Activated CD4-positive, alpha-beta T cell treated with anti-CD3 and anti-CD28 coated beads for 36 hours (primary cell): ENCODE measurements around the gene NMRK2. TPM values are rescaled to one million over a fixed set of nuclear protein-coding genes. Genes with fewer than 3 reads are reported as not detected.
"Not testable (repeated sequence)": the region's sequence is repeated elsewhere in the genome, so short reads cannot be mapped to it uniquely, and the experiment has no call there.

ENCODE experiments used
- ATAC-seq: fragments of 200-7000 bp; cut with Tn5 transposase; one replicate; pipeline ENCODE4 v1.10.0; 2021; ENCODE audit warnings: mild to moderate bottlenecking, moderate library complexity
- CTCF ChIA-PET: fragments of 350-600 bp; sonication (Branson Sonifier 250); formaldehyde crosslinking; loops from one replicate; lab custom pipeline; 2021; ENCODE audit warnings: antibody characterized with exemption; lab: Charles Lee
- POLR2A ChIA-PET: fragments of 350-600 bp; sonication (Branson Sonifier 250); formaldehyde crosslinking; loops from one replicate; lab custom pipeline; 2021; ENCODE audit warnings: antibody characterized with exemption, inconsistent platforms; lab: Charles Lee
- DNase-seq: peaks from one replicate; pipeline ENCODE4 v3.0.0-alpha.2; 2020
- H3K27ac Mint-ChIP-seq: one replicate; pipeline ENCODE4 v1.8.0; 2021; ENCODE audit warnings: mixed read lengths
- H3K27me3 Mint-ChIP-seq: one replicate; pipeline ENCODE4 v1.8.0; 2021; ENCODE audit warnings: mixed read lengths
- H3K36me3 Mint-ChIP-seq: one replicate; pipeline ENCODE4 v1.8.0; 2021; ENCODE audit warnings: low read depth, mixed read lengths
- H3K4me1 Mint-ChIP-seq: one replicate; pipeline ENCODE4 v1.8.0; 2021; ENCODE audit warnings: mixed read lengths
- H3K4me3 Mint-ChIP-seq: one replicate; pipeline ENCODE4 v1.8.0; 2021; ENCODE audit warnings: mild to moderate bottlenecking, moderate library complexity, mixed read lengths
- H3K9me3 Mint-ChIP-seq: one replicate; pipeline ENCODE4 v1.8.0; 2021; ENCODE audit warnings: low read depth, mixed read lengths
- intact Hi-C, 2 experiments: fragments of 100-400 bp; cut with DNase I in 1 of 2; cut with micrococcal nuclease in 1 of 2; formaldehyde crosslinking; loops; one replicate each; pipeline versions ENCODE4 v1.14.2 to v1.15.1; 2022 to 2024; cut with DNase I, micrococcal nuclease
- total RNA-seq, 2 experiments: library from RNA; stranded (reverse); gene quantifications; one replicate each; pipeline ENCODE4 v1.2.3, GENCODE V29; 2021

NMRK2 gene
- total RNA-seq, 2 experiments from 2014 or later = not detected

DNA sequence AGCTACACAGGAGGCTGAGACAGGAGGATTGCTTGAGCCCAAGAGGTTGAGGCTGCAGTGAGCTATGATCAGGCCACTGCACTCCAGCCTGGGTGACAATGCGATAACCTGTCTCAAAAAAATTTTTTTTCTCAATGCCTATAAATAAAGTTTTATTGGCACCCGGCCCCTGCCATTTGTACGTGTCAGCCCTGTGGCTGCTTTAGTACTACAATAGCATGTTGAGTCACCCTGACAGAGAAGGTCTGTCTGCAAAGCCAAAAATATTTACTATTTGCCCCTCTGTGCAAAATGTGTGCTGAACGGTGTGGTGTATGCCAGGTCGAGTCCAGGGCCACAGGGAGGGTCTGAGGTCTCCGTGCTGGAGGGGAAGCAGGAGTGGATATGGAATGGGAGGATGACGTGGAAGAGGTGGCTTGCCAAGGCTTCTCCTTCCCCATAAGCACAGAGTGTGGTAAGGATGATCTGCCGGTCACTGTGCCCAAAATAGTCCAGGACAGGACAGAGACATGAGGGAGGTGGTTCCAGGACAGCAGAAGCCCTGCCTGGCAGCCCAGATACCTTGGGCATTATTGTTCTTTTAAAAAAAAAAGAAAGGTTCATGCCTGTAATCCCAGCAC lies 10.0 kb downstream of the NMRK2 start:
- no peaks in the 10 kb centered on the region for H3K9me3 Mint-ChIP-seq
- H3K4me3 Mint-ChIP-seq = no peak overlapping the region
- ChIA-PET CTCF (interaction anchor here (0.6 kb wide), 1 partner anchor 260 kb away, joined by 3 read pairs; no protein-coding TSS in a partner anchor), POLR2A (no interaction called here)
- no peak for ATAC-seq
- no peaks in the 10 kb centered on the region for H3K27me3 Mint-ChIP-seq
- H3K36me3 Mint-ChIP-seq = no peaks in the 10 kb centered on the region
- H3K27ac Mint-ChIP-seq = no peak overlapping the region
- no peak for DNase-seq
- no peaks in the 10 kb centered on the region for H3K4me1 Mint-ChIP-seq
- intact Hi-C loops = no loop called here

DNA sequence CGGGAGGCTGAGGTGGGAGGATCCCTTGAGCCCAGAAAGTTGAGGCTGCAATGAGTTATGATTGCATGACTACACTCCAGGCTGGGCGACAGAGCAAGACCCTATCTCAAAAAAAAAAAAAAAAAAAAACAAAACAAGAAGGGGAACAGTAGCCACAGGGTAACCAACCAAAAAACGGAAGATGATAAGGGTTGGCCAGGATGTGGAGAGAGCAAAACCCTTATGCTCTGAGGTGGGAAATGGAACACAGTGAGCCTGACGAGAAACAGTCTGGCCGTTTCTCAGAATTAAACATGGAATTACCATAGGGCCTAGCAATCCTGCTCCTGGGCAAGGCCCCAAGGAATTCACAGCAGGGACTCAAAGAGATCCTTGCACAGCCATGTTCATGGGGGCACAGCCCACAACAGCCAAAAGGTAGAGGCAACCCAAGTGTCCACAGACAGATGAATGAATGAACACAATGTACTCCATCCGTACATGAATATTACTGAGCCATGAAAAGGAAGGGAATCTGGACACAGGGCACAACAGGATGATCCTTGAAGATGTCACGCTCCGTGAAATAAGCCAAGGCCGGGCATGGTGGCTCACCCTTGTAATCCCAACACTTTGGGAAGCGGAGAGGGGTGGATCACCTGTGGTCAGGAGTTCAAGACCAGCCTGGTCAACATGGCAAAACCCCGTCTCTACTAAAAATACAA lies 11.3 kb downstream of the NMRK2 start:
- Mint-ChIP-seq H3K4me1 (no peaks in the 10 kb centered on the region), H3K36me3 (no peaks in the 10 kb centered on the region), H3K9me3 (no peaks in the 10 kb centered on the region), H3K4me3 (no peak overlapping the region), H3K27me3 (no peaks in the 10 kb centered on the region), H3K27ac (no peak overlapping the region)
- ChIA-PET POLR2A (no interaction called here), CTCF (no interaction called here)
- no peak for ATAC-seq
- DNase-seq = no peak
- intact Hi-C loops = no loop called here

DNA sequence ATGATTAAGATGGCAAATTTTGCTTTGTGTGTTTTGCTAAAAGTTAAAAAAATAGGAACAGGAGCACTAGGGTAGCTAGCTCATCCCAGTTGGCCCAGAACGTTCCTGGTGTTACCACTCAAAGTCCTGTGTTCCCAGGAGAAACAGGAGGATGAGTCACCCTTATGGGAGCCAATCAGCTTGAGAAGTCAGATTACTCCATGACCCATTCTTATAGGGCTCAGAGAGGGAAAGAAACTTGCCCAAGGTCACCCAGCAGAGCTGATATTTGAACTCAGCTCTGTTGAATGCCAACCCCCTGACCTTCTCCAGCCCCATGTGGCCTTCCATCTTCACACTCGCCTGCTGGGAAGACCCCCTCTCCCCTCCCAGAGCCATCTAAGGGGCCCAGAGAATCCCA lies 13.0 kb downstream of the NMRK2 start:
- no peaks in the 10 kb centered on the region for H3K27me3 Mint-ChIP-seq
- H3K4me3 Mint-ChIP-seq = no peak overlapping the region
- CTCF ChIA-PET = no interaction called here
- H3K9me3 Mint-ChIP-seq = no peaks in the 10 kb centered on the region
- ATAC-seq = no peak
- intact Hi-C loops = no loop called here
- H3K27ac Mint-ChIP-seq = no peak overlapping the region
- POLR2A ChIA-PET = interaction anchor here (0.6 kb wide), 1 partner anchor 104 kb away, joined by 11 read pairs; no protein-coding TSS in a partner anchor
- H3K4me1 Mint-ChIP-seq = no peaks in the 10 kb centered on the region
- no peaks in the 10 kb centered on the region for H3K36me3 Mint-ChIP-seq
- DNase-seq = no peak

DNA sequence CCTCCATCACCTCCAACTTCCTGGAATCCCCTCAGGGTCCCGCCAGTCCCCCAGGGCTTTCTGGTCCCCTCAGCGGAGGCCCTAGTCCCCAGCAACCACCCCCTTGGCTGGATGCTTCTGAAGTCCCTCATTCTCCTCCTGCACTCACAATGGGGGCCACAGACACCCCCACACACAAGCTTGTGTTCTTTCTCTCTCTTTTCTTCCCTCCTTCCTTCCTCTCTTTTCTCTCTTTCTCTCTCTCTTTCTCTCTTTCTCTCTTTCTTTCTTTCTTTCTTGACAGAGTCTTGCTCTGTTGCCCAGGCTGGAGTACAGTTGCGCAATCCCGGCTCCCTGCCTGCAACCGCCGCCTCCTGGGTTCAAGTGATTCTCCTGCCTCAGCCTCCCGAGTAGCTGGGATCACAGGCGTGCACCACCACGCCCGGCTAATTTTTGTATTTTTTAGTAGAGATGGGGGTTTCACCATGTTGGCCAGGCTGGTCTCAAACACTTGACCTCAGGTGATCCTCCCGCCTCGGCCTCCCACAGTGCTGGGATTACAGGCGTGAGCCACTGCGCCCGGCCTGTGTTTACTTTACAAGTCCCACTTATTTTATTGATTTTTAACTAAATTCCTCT lies 14.6 kb downstream of the NMRK2 start:
- POLR2A ChIA-PET = interaction anchor here (0.6 kb wide), 1 partner anchor 28 kb away, joined by 5 read pairs; no protein-coding TSS in a partner anchor
- CTCF ChIA-PET = not testable (repeated sequence)

GRCh38 chr19:3949294-3949693 lies 16.4 kb downstream of the NMRK2 start:
- Mint-ChIP-seq H3K36me3 (no peaks in the 10 kb centered on the region), H3K9me3 (no peaks in the 10 kb centered on the region), H3K27me3 (no peaks in the 10 kb centered on the region), H3K4me3 (no peak overlapping the region), H3K27ac (no peak overlapping the region), H3K4me1 (peaks cover 3% of the 10 kb centered on the region)
- ChIA-PET CTCF (interaction anchor here (0.6 to 0.7 kb wide), 3 partner anchors 133 to 1940 kb away, joined by 3 read pairs; no protein-coding TSS in a partner anchor), POLR2A (no interaction called here)
- intact Hi-C loops = no loop called here
- no peak for ATAC-seq
- no peak for DNase-seq

More for the DNA sequence above, 14.6 kb downstream of the NMRK2 start:
- H3K4me3 Mint-ChIP-seq, H3K9me3 Mint-ChIP-seq, H3K27ac Mint-ChIP-seq, H3K4me1 Mint-ChIP-seq, ATAC-seq, intact Hi-C loops, DNase-seq, H3K36me3 Mint-ChIP-seq, H3K27me3 Mint-ChIP-seq: not testable (repeated sequence)

GRCh38 chr19:3949997-3950859 lies 17.4 kb downstream of the NMRK2 start:
- ChIA-PET POLR2A (no interaction called here), CTCF (no interaction called here)
- no peaks in the 10 kb centered on the region for H3K27me3 Mint-ChIP-seq
- no peak overlapping the region for H3K27ac Mint-ChIP-seq
- H3K36me3 Mint-ChIP-seq = no peaks in the 10 kb centered on the region
- H3K4me3 Mint-ChIP-seq = no peak overlapping the region
- ATAC-seq (no peak), DNase-seq (no peak)
- H3K4me1 Mint-ChIP-seq = peaks cover 3% of the 10 kb centered on the region
- intact Hi-C loops = no loop called here
- H3K9me3 Mint-ChIP-seq = no peaks in the 10 kb centered on the region

DNA sequence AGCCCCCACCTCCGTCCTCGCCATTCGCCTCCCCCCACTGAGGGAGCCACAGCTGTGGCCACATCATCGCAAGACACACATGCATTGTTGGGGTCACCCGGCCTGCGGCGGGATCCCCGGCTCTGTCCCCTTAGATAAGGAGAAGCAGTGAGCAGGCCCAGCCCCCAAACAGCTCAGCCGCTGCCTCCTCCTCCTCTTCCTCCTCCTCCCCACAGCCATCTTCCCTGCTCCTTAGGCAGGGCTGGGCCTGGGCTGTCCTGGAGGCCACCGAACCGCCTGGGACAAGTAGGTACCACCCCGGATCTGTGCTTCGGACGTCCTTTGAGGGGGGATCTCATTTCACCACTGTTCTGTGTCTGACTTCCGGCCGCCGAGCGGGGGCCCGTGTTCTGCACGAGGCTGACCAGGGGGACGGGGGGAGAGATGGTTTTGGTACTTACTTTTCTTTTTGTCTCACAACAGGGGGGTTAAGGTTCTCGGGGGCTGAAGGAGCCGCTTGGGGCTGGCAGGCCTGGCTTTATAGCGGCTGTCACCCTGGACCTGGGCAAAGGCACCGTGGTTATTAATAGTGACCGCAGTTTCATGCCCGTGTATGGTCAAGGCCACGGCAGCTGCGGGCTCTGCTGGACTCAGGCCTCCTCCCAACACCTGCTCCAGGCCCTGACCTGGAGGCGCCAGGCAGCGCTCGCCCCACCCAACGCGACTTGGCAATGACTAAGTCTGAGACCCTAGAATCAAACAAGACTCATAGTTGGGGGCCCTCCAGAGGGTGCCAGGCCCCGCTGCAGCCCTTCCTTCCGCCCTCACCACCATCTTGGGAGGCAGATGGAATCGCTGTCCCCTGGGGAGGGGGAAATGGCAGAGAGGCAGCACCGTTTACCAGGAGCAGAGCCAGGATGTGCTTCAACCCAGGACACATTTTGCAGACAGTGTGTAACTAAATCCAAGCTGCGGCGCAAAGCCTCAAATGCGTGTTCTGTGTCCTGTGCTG lies 18.3 kb downstream of the NMRK2 start:
- ChIA-PET CTCF (no interaction called here), POLR2A (no interaction called here)
- no peak for DNase-seq
- peaks cover 3% of the 10 kb centered on the region for H3K4me1 Mint-ChIP-seq
- no peaks in the 10 kb centered on the region for H3K27me3 Mint-ChIP-seq
- no peak overlapping the region for H3K27ac Mint-ChIP-seq
- peak; percentile 30 for ATAC-seq
- peak overlapping the region; percentile 9 for H3K4me3 Mint-ChIP-seq
- intact Hi-C loops = no loop called here
- no peaks in the 10 kb centered on the region for H3K36me3 Mint-ChIP-seq
- H3K9me3 Mint-ChIP-seq = no peaks in the 10 kb centered on the region

DNA sequence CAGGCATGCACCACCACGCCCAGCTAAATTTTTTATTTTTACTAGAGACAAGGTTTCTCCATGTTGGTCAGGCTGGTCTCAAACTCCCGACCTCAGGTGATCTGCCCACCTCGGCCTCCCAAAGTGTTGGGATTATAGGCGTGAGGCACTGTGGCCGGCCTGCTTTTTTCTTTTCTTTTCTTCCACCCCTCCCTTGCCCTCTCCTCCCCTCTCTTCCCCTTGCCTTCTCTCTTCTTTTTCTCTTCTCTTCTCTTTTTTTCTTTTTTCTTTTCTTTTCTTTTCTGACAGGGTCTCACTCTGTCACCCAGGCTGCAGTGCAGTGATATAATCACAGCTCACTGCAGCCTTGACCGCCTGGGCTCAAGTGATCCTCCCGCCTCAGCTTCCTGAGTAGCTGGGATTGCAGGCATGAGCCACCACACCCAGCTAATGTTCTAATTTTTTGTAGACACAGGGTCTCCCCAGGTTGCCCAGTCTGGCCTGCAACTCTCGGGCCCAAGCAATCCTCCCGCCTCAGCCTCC lies 19.9 kb downstream of the NMRK2 start:
- ATAC-seq, DNase-seq, H3K4me1 Mint-ChIP-seq, POLR2A ChIA-PET, H3K4me3 Mint-ChIP-seq, H3K27ac Mint-ChIP-seq, H3K36me3 Mint-ChIP-seq, H3K9me3 Mint-ChIP-seq, intact Hi-C loops, H3K27me3 Mint-ChIP-seq: not testable (repeated sequence)
- CTCF ChIA-PET = interaction anchor here (0.5 to 0.8 kb wide), 2 partner anchors 35 to 187 kb away, joined by 3 read pairs; no protein-coding TSS in a partner anchor

- no peak for DNase-seq
- Mint-ChIP-seq H3K27me3 (no peaks in the 10 kb centered on the region), H3K9me3 (no peaks in the 10 kb centered on the region), H3K36me3 (no peaks in the 10 kb centered on the region), H3K4me3 (no peak overlapping the region), H3K27ac (no peak overlapping the region), H3K4me1 (peaks cover 3% of the 10 kb centered on the region)
- ATAC-seq = no peak
- ChIA-PET POLR2A (no interaction called here), CTCF (interaction anchor here (1.1 kb wide), 1 partner anchor 31 kb away, joined by 3 read pairs; the partner anchor contains the start of gene EEF2)
- intact Hi-C loops = no loop called here
Measured at GRCh38 chr19:3954107-3954506, 21.2 kb downstream of the NMRK2 start.

- H3K4me3 Mint-ChIP-seq, DNase-seq, intact Hi-C loops, H3K36me3 Mint-ChIP-seq, H3K27me3 Mint-ChIP-seq, POLR2A ChIA-PET, H3K9me3 Mint-ChIP-seq, H3K27ac Mint-ChIP-seq, H3K4me1 Mint-ChIP-seq, ATAC-seq: not testable (repeated sequence)
- CTCF ChIA-PET = interaction anchor here (1.1 kb wide), 1 partner anchor 30 kb away, joined by 3 read pairs; the partner anchor contains the start of gene EEF2
Measured at GRCh38 chr19:3955276-3955675, 22.4 kb downstream of the NMRK2 start.
